ENCODE data around the gene PUS3.
"Not testable (repeated sequence)": the region's sequence is repeated elsewhere in the genome, so short reads cannot be mapped to it uniquely, and the experiment has no call there.

PUS3 gene

DNA sequence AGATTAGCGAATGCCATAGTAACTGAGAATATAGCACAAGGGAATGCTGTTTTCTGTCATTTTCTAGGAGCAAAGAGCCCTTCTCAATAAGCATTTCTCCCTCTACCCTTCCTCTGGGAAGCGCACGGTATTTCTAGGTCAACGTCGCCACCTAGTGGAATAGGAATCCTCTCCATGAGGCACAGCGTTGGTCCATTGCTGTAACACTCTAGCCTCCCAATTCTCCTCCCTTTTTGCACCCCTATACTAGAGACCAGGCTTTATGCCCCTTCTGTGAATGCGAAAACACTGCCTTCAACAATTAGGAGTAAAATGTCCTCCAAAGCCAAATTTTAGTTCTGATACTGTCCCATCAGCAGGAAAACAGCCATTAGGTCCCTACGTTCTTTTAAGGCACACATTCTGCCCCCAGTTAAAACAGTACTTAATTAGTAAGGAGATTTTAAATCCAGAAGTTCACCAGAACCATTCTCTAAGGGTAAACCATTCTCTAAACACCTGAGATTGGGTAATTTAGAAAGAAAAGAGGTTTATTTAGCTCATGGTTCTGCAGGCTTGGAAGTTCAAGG, 28.4 kb downstream of the PUS3 start:
- Mint-ChIP-seq H3K4me3 (no peak overlapping the region), H3K36me3 (ENCODE audit: low read depth) (peaks cover 3% of the 10 kb centered on the region), H3K27ac (no peak overlapping the region), H3K4me1 (no peaks in the 10 kb centered on the region), H3K27me3 (peaks cover 7% of the 10 kb centered on the region), H3K9me3 (peaks cover 6% of the 10 kb centered on the region)
- peak; percentile 52 for DNase-seq
- ATAC-seq: peak; percentile 77

DNA sequence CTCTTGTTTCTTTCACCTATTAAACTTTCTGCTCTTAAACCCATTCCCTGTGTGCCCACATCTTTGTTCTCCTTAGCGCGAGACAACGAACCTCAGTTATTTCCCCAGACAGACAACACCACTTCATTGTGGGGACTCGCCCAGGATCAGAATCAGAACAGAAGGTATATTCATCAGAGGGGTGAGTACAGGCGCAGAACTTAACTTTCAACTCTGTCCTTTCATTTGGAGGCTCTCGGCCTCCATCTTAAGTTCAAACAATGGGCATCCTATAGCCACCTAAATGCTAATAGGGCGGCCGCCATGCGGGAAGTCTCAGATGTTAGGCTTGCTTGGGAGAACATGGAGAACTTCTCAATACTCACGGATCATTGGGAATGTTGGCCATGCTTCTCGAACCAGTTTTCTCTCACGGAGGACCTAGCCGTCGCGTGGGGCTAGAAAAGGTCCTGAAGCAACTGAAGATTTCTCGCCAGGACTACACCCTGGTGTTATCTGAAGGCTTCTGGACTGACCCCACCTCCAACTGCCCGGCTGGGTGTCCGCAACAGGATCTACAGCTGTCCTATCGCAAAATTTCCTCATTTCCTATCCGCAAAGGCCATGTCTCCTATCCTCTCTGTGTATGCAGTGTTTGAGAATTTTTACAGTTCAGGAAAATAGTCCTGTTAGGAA, 29.0 kb downstream of the PUS3 start:
- peaks cover 3% of the 10 kb centered on the region for H3K36me3 Mint-ChIP-seq (ENCODE audit: low read depth)
- DNase-seq: no peak

DNA sequence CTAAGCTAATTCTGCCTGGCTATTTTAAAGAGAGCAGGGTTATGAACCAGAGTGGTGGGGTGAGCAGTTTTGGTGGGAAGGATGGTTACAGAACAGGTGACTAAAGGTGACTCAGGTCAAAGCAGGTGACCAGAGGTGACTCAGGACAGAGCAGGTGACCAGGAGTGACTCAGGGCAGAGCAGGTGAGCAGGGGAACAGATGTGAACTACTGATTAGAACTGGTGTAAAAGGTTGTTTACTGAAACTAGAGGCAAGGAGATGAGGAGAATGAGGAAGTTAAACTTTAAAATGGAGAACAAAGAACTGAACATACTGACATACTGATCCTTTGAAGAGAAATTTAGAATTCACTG, 30.9 kb downstream of the PUS3 start:
- Mint-ChIP-seq H3K4me3 (no peak overlapping the region), H3K9me3 (peaks cover 6% of the 10 kb centered on the region), H3K27ac (no peak overlapping the region), H3K27me3 (peaks cover 7% of the 10 kb centered on the region), H3K4me1 (no peaks in the 10 kb centered on the region), H3K36me3 (ENCODE audit: low read depth) (peaks cover 3% of the 10 kb centered on the region)
- ATAC-seq (no peak), DNase-seq (no peak)

More for the DNA sequence above, 29.0 kb downstream of the PUS3 start:
- Mint-ChIP-seq H3K4me3 (no peak overlapping the region), H3K9me3 (peaks cover 6% of the 10 kb centered on the region), H3K27ac (no peak overlapping the region), H3K4me1 (no peaks in the 10 kb centered on the region), H3K27me3 (peaks cover 7% of the 10 kb centered on the region)
- no peak for ATAC-seq

DNA sequence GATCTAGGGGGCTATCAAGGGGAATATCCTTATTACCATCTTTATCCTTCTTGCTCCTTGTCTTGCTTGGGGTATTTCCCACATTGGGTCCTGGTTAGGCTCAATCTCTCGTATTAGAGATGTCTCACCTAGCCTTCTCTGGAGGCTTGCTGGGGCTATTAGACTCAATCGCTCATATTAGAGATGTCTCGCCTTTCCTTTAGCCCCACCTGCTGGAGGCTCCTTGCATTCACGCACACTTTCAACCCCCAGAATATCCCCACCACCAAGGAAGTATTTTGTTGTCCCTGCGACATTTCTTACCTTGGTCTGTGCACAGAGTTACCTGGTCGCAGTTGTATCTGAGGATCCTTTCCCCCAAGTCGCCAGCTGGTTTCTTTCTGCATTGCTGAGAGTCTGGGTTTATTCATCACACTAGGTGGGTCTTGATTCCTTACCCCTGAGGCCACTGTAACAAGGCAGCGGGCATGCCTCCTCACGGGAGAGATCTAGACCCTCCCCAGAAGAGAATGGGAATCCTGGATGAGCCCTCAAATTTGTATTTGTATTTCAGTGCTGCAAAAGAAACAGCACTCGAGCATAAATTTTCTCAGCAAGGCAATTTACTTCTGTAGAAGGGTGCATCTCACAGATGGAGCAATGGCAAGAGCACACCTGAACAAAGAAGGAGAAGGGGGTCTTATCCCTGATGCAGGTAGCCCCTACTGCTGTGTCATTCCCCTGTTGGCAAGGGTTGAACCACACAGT, 31.4 kb downstream of the PUS3 start:
- Mint-ChIP-seq H3K4me3 (no peak overlapping the region), H3K27ac (no peak overlapping the region), H3K36me3 (ENCODE audit: low read depth) (peaks cover 3% of the 10 kb centered on the region), H3K27me3 (peaks cover 7% of the 10 kb centered on the region), H3K4me1 (no peaks in the 10 kb centered on the region), H3K9me3 (peaks cover 6% of the 10 kb centered on the region)
- DNase-seq: peak; percentile 25
- ATAC-seq: no peak

DNA sequence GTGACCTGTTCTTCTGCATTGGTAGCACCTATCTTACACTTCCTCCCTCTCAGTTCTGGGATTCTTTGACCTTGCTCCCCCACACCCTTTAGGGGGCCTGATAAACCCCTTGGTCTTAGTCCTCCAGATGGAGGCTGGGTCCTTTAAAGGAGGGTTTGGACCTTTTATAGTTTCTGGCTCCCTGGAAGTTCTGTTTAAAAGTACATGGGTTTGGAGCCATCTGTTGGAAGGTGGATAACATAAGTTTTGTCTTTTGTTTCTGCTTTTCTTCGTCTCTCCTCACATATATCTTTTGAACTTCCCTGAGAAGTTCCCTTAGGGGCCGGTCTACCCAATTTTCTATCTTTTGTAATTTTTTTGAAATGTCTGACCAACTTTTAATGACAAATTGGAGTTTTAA, 33.5 kb downstream of the PUS3 start:
- Mint-ChIP-seq H3K36me3 (ENCODE audit: low read depth) (peaks cover 3% of the 10 kb centered on the region), H3K27me3 (peaks cover 5% of the 10 kb centered on the region), H3K4me1 (no peaks in the 10 kb centered on the region), H3K9me3 (peaks cover 6% of the 10 kb centered on the region), H3K4me3 (no peak overlapping the region), H3K27ac (no peak overlapping the region)
- no peak for DNase-seq
- no peak for ATAC-seq

DNA sequence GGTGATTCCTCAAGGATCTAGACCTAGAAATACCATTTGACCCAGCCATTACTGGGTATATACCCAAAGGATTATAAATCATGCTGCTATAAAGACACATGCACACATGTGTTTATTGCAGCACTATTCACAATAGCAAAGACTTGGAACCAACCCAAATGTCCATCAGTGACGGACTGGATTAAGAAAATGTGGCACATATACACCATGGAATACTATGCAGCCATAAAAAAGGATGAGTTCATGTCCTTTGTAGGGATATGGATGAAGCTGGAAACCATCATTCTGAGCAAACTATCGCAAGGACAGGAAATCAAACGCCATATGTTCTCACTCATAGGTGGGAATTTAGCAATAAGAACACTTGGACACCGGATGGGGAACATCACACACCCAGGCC, 37.7 kb downstream of the PUS3 start:
- not testable (repeated sequence) for H3K27ac Mint-ChIP-seq; ATAC-seq; DNase-seq; H3K36me3 Mint-ChIP-seq (ENCODE audit: low read depth); H3K4me1 Mint-ChIP-seq; H3K4me3 Mint-ChIP-seq; H3K27me3 Mint-ChIP-seq; H3K9me3 Mint-ChIP-seq

DNA sequence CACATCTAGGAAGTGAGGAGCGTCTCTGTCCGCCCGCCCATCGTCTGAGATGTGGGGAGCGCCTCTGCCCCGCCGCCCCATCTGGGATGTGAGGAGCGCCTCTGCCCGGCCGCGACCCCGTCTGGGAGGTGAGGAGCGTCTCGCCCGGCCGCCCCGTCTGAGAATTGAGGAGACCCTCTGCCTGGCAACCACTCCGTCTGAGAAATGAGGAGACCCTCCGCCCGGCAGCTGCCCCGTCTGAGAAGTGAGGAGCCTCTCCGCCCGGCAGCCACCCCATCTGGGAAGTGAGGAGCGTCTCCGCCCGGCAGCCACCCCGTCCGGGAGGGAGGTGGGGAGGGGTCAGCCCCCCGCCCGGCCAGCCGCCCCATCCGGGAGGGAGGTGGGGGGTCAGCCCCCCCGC, 40.2 kb downstream of the PUS3 start:
- H3K9me3 Mint-ChIP-seq; DNase-seq; H3K4me1 Mint-ChIP-seq; H3K4me3 Mint-ChIP-seq; ATAC-seq; H3K27me3 Mint-ChIP-seq; H3K27ac Mint-ChIP-seq; H3K36me3 Mint-ChIP-seq (ENCODE audit: low read depth): not testable (repeated sequence)

DNA sequence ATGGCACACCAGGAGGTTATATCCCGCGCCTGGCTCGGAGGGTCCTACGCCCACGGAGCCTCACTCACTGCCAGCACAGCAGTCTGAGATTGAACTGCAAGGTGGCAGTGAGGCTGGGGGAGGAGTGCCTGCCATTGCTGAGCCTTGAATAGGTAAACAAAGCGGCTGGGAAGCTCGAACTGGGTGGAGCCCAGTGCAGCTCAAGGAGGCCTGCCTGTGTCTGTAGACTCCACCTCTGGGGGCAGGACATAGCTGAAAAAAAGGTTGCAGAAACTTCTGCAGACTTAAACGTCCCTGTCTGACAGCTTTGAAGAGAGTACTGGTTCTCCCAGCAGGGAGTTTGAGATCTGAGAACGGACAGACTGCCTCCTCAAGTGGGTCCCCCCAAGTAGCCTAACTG, 45.3 kb downstream of the PUS3 start:
- not testable (repeated sequence) for H3K9me3 Mint-ChIP-seq; H3K27ac Mint-ChIP-seq; H3K4me1 Mint-ChIP-seq; ATAC-seq; H3K36me3 Mint-ChIP-seq (ENCODE audit: low read depth); DNase-seq; H3K4me3 Mint-ChIP-seq
- H3K27me3 Mint-ChIP-seq: peaks cover 14% of the 10 kb centered on the region

DNA sequence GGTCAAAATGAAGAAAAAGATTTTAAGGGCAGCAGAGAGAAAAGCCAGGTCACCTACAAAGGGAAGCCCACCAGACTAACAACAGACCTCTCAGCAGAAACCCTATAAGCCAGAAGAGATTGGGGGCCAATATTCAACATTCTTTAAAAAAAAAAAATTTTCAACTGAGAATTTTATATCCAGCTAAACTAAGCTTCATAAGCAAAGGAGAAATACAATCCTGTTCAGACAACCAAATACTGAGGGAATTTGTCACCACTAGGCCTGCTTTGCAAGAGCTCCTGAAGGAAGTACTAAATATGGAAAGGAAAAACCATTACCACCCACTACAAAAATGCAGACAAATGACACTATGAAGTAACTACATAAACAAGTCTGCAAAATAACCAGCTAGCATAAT, 56.8 kb downstream of the PUS3 start:
- Mint-ChIP-seq H3K36me3 (ENCODE audit: low read depth) (peaks cover 11% of the 10 kb centered on the region), H3K4me1 (no peaks in the 10 kb centered on the region), H3K27me3 (peaks cover 7% of the 10 kb centered on the region), H3K4me3 (no peak overlapping the region), H3K9me3 (peaks cover 32% of the 10 kb centered on the region), H3K27ac (no peak overlapping the region)
- ATAC-seq (no peak), DNase-seq (no peak)
